GM18502 (cell line): ENCODE results near the gene TMEM86B.

Experiments used
- ATAC-seq: cut with Tn5 transposase; IDR thresholded peaks from one replicate; pipeline ENCODE4 v1.9.1; 2021; ENCODE audit warnings: mild to moderate bottlenecking; ENCODE audit not compliant: unreplicated experiment, poor library complexity

Gene TMEM86B

DNA sequence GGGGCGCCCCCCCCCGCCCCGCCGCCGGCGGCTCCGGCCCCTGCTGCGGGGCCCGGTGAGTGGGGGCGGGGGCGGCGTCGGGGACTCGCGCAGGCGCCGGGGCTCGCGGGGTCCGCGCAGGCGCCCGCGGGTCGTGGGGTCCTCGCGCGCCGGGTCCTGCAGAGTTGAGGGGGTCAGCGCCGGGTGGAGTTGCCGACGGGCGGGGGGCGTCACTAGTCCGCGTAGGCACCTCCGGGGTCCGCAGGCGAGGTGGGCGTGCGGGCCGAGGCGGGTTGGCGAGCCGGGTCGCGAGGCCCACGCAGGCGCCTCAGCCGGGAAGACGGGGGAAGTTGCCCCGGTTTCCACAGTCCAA lies 29.9 kb upstream of the TMEM86B start:
- ATAC-seq = peak; percentile 19

GRCh38 chr19:55257461-55258420 lies 29.2 kb upstream of the TMEM86B start:
- ATAC-seq = no peak

DNA sequence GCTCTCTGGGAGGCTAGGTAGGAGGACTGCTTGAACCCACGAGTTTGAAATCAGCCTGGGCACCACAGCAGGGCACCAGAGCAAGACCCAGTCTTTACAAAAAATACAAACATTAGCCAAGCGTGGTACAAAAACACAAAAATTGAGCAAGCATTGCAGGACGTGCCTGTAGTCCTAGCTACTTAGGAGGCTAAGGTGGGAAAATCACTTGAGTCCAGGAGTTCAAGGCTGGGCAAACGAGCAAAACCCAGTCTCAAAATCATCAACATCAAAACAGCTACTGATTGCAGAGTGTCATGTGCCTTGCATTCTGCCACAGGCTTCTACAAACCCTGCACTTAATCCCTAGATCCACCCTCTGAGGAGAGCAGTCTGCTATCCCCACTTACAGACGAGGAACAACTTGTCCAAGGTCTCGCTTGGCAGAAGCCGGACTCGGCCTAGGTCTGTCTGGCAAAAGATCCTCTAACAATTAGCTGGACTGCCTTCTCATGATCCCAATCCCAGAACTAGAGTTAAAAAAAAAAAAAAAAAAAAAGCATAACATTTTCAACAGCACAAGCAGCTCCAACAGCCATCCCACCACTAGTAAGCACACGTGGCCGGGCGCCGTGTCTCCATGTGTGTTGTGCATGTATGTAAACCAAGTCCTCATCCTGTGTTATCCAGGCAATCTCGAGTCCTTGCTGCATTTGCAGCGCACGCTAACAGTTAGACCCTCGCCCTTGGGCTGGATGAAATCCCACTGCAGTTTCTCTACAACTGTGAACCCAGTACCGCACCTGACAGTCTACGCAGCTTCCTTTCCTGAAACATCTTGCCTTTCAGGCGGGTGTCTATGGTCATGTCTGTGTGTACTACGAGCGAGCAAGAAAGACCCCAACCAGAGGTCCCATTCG lies 28.2 kb upstream of the TMEM86B start:
- ATAC-seq = no peak

GRCh38 chr19:55255618-55256423 lies 27.3 kb upstream of the TMEM86B start:
- ATAC-seq = no peak

DNA sequence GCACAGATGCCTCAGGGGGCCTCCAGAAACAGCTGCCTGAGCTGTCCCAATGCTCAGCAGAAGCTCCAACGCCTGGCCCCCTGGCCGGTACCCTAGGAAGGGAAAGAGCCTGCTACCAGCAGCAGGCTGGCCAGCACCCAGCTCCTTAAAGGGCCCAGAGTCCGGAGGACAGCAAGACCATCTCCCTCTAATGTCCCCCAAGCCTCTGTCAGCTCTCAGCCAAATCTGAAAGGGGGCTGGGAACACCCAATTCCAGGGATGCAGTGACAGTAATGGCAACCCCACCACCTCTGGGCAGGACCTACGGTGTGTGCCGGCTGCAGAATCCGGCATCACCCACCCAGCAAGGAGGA lies 26.0 kb upstream of the TMEM86B start:
- ATAC-seq = no peak

- ATAC-seq = peak; percentile 38
Observed at GRCh38 chr19:55253842-55254624, 25.5 kb upstream of the TMEM86B start.

DNA sequence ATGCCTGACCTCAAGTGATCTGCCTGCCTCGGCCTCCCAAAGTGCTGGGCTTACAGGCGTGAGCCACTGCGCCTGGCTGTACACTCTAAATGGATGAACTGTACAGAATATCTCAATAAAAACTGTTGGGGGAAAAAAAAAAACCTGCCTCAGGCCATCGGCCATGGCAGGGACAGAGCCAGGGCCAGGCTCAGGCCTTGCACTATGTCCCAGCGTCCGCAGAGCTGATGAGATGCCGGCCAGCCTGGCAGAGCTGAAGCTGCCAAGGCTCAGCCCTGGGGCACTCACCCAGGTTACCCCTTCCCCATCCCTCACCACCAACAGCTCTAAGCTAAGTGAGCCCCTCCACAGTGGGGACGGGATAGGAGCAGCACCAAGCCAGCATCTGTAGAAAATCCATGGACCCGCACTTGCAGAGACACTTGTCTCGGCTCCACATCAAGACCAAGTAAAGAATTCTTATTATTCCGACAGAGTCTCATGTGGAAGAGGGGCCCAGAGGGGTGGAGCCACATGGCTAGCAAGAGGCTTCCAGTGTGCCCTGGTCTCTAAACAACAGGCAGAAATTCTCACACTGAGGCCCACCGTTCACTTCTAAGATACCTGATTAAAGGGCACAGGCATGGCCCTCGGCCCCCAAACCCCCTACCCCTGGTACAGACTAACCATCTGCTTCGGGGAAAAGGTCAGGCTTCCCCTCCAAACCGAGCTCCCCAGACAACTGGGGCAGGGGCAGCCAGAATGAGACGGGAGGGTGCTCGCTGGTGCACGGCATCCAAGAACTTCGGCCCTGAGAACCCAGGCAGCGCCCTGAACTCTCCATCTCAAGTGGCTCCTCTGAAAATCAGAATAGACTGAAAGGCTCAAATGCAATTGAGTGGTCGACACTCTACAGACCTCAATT lies 24.4 kb upstream of the TMEM86B start:
- no peak for ATAC-seq

- no peak for ATAC-seq
Observed at GRCh38 chr19:55251341-55252081, 22.9 kb upstream of the TMEM86B start.

DNA sequence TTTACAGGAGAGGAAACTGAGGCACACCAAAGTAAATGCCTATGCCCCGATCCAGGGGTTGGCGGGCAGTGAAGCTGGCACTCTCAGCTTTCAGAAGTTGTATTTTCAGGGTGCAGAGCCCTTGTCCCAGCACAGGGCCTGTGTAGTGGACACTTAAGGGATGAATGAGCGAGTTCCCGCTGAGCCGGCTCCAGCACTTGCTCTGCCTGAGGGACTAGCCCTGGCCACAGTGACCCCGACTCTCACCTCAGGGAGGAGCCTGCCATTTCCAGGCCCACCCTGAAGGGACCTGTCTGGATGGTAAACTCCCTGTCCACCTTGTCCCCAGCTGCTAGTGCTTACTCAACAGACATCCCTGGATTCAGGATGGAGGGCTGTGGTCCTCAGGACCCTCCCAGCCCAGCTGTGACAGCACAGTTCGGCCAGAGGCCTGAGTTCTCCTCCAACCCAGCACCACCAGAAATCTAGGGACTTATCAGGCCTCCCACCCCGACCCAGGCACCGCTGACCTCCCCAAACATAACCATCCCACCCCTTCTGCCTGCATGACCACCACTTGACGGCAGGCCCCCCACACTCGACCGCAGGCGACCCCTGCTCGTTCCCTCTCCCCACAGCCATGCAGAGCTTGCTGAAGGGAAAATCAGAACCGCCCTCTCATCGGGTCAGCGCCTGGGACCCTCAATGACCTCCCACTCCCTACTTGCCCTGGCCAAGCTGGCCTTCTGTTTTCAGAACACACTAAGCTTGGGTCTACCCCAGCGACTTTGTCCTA lies 21.9 kb upstream of the TMEM86B start:
- no peak for ATAC-seq

DNA sequence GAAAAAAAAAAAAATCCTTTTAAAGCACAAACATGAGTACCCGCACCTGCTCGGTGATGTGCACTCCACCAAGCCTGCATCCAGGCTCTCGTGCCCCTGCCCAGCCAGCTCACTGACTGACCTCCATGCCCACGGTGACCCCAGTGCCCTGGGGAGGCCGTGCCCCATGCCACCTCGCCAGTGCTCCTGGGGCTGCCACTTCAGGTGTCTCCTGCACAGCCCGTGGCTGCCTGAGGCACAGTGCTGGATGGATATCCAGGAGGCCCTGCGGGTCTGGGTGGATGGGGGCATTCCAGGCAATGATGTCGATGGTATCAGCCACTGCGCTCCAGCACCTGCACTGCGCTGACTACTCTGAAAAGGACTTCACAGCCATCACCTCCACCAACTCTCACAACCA lies 21.3 kb upstream of the TMEM86B start:
- ATAC-seq = no peak

GRCh38 chr19:55248704-55249103 lies 20.1 kb upstream of the TMEM86B start:
- ATAC-seq = no peak

GRCh38 chr19:55248166-55248675 lies 19.7 kb upstream of the TMEM86B start:
- no peak for ATAC-seq

DNA sequence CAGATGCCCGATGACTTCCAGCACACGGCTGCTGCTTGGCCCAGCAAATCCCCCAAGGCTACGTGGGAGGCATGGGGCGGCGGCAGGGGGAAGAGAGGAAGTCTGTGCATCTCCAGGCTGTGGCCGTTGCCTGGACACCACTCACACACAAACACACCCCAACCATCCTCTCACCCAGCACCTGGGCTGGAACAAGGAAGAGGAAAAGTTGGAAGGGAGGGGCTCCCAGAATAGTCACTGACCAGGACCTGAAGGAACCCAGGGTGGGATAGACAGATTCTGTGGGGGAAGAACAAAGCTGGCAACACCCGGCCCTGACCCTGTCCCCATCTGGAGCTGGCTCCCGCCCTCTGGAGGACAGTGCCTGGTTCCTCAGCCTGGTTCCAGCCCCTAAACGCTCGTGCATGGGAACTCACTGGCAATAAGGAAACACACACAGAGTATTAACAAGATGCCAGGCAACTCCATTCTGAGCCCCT lies 19.1 kb upstream of the TMEM86B start:
- ATAC-seq = no peak

DNA sequence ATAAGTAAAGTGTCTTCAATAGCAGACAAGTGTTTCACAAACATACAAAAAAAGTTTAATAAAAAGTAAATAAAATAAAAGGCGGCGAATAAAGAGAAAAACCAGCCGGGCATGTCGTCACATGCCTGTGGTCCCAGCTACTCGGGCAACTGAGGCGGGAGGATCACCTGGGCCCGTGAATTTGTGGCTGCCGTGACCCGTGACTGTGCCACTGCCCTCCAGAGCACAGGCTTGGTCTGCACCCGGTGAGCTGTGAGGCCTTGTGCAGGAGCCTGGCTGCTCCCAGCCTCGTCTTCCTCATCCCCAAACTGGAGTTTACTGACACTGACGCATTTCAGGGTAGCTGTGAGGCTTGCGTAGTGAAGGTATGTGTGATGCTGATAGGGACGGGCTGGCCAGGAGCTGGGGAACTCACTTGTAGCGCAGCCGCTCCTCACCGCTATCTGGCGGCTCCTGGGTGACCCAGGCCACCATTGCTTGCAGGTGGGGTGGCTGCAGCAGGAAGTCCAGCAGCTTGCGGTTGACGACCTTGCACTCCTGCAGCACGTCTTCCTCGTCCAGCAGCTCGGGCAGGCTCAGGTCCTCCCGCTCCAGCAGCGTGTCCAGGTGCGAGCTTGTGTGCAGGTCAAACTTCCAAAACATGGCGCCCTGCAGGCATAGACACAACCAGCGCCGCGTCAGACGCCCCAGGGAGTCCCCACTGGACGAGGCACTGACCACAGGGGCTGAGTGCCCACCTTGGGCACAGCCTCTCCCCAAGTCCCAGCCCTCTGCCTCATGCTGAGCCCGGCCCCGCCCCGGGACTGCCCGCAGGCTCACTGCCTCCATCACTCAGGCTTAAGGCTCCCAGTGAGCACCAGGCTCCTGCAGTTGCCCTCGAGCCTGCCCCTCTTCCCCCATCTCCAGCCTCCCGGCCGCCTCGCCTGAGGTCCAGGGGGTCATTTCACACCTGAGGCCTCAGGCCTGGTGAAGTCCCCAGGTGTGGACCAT lies 18.2 kb upstream of the TMEM86B start:
- ATAC-seq = no peak

DNA sequence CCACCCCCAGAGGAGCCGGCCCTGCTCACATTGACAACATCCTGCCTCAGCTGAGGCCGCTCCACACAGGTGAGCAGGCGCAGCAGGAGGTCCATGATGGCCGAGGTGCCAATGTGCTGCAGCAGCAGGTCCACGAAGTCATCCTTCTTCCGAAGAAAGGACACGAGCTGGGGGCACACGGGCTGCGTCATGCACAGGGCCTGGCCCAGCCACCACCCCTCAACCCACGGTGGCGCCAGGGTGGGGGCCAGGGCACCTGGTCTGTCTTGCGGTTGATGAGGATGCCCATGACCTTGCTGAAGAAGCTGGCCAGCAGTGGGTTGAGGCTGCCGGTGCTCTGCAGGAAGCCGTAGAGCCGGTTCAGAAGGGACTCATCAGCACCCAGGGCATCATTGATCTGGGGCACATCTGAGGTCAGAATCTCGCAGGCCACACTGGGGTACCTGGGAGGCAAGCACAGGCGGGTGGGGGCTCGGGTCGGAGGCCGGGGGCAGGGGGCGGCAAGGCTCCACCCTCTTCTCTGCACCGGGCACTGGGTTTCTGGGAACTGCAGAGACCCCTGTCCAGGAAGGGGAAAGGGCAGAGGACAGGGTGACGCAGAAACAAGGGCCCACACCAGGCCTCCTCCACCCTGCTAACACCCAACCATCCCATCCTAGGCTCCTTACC lies 16.8 kb upstream of the TMEM86B start:
- no peak for ATAC-seq
